SK-N-SH (cell line): ENCODE measurements around the gene NT5DC3.
"Not testable (repeated sequence)": the region's sequence is repeated elsewhere in the genome, so short reads cannot be mapped to it uniquely, and the experiment has no call there.

Experiments used
- CHD2 ChIP-seq: fragments of 150-350 bp; IDR thresholded peaks from 2 replicates; pipeline ENCODE4 v1.6.1; 2018; ENCODE audit warnings: low read length; ENCODE audit not compliant: partially characterized antibody
- EZH2phosphoT487 ChIP-seq: fragments of 200-600 bp; sonication (generic); IDR thresholded peaks from 2 replicates; pipeline ENCODE4 v1.6.1; 2017; ENCODE audit warnings: low read depth, mixed run types, mild to moderate bottlenecking, antibody characterized with exemption, moderate library complexity, borderline replicate concordance
- FOXM1 ChIP-seq: IDR thresholded peaks from 2 replicates; pipeline ENCODE4 v1.4.0; 2012; ENCODE audit warnings: low read depth, mild to moderate bottlenecking
- MEF2A ChIP-seq: IDR thresholded peaks from 2 replicates; pipeline ENCODE4 v1.4.0; 2012; ENCODE audit warnings: low read depth, borderline replicate concordance
- NRF1 ChIP-seq: IDR thresholded peaks from 2 replicates; pipeline ENCODE4 v1.6.1; 2012; ENCODE audit warnings: low read depth, mild to moderate bottlenecking, low read length
- POLR2AphosphoS5 ChIP-seq: IDR thresholded peaks from 2 replicates; pipeline ENCODE4 v1.6.1; 2012; ENCODE audit warnings: low read depth, low read length
- REST ChIP-seq: IDR thresholded peaks from 2 replicates; pipeline ENCODE4 v1.6.1; 2012; ENCODE audit warnings: mild to moderate bottlenecking, low read depth, low read length, moderate library complexity
- RXRA ChIP-seq: IDR thresholded peaks from 2 replicates; pipeline ENCODE4 v1.4.0; 2012; ENCODE audit warnings: low read depth, mild to moderate bottlenecking, borderline replicate concordance
- SMC3 ChIP-seq: IDR thresholded peaks from 2 replicates; pipeline ENCODE4 v1.6.1; 2012; ENCODE audit warnings: low read depth, low read length, improper control_type of control experiment
- TEAD4 ChIP-seq: IDR thresholded peaks from 2 replicates; pipeline ENCODE4 v1.4.0; 2012; ENCODE audit warnings: mild to moderate bottlenecking, borderline replicate concordance; ENCODE audit not compliant: insufficient read depth
- YY1 ChIP-seq: IDR thresholded peaks from 2 replicates; pipeline ENCODE4 v1.4.0; 2012; ENCODE audit warnings: low read depth, mild to moderate bottlenecking
- TF ChIP-seq, protein P1 (sequence below): fragments of 200-600 bp; sonication (generic); IDR thresholded peaks from 2 replicates; pipeline ENCODE4 v1.6.1; 2017; ENCODE audit warnings: antibody characterized with exemption, mild to moderate bottlenecking, moderate library complexity

DNA sequence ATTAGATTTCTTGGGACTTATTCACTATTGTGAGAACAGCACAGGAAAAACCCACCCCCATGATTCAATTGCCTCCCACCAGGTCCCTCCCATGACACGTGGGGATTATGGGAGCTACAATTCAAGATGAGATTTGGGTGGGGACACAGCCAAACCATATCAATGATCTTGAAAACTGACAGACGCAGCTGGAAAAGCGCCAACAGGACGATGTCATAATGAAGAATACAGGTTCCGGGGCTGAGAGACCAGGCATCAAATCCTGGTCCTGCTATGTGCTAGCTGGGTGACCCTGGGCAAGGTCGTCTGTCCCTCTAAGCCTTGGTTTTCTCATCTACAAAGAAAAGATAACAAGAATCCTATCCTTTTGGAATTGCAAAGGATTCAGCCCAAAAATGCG lies 31.4 kb downstream of the NT5DC3 start:
- TF ChIP-seq, protein P1, sequence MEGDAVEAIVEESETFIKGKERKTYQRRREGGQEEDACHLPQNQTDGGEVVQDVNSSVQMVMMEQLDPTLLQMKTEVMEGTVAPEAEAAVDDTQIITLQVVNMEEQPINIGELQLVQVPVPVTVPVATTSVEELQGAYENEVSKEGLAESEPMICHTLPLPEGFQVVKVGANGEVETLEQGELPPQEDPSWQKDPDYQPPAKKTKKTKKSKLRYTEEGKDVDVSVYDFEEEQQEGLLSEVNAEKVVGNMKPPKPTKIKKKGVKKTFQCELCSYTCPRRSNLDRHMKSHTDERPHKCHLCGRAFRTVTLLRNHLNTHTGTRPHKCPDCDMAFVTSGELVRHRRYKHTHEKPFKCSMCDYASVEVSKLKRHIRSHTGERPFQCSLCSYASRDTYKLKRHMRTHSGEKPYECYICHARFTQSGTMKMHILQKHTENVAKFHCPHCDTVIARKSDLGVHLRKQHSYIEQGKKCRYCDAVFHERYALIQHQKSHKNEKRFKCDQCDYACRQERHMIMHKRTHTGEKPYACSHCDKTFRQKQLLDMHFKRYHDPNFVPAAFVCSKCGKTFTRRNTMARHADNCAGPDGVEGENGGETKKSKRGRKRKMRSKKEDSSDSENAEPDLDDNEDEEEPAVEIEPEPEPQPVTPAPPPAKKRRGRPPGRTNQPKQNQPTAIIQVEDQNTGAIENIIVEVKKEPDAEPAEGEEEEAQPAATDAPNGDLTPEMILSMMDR: not testable (repeated sequence)
- TF ChIP-seq CHD2, POLR2AphosphoS5, MEF2A, RXRA, YY1, REST, SMC3, FOXM1, TEAD4, EZH2phosphoT487, NRF1: not testable (repeated sequence)
